Choroid plexus epithelial cell (primary cell): ENCODE results near the gene MYCBP2.
A peak's percentile ranks its signal among the peaks of the same experiment; 100 is the strongest.

Experiments used
- DNase-seq: peaks from one replicate; pipeline ENCODE4 v3.0.0-alpha.2; 2010; ENCODE audit warnings: low read depth
- H3K4me3 ChIP-seq: 2 replicates; pipeline ENCODE4 v1.5.1; 2011; ENCODE audit warnings: low read depth, mild to moderate bottlenecking, control low read depth, low read length, moderate library complexity
- CTCF ChIP-seq: conservative IDR thresholded peaks from 2 replicates; pipeline ENCODE4 v1.5.1; 2011; ENCODE audit warnings: low read depth, mild to moderate bottlenecking, control low read depth, inconsistent platforms, low read length, moderate library complexity

The MYCBP2 gene

GRCh38 chr13:77310579-77311279 is 16.2 kb downstream of the MYCBP2 start:
- H3K4me3 ChIP-seq, result no peak overlapping the region
- no peak for TF ChIP-seq CTCF
- DNase-seq, result peak; percentile 27

- TF ChIP-seq CTCF, result no peak
- DNase-seq, result peak; percentile 9
- no peak overlapping the region for H3K4me3 ChIP-seq
Measured at GRCh38 chr13:77310161-77310560, 16.7 kb downstream of the MYCBP2 start.

- no peak overlapping the region for H3K4me3 ChIP-seq
- no peak for TF ChIP-seq CTCF
- DNase-seq, result peak; percentile 65
Measured at GRCh38 chr13:77309254-77309653, 17.6 kb downstream of the MYCBP2 start.

DNA sequence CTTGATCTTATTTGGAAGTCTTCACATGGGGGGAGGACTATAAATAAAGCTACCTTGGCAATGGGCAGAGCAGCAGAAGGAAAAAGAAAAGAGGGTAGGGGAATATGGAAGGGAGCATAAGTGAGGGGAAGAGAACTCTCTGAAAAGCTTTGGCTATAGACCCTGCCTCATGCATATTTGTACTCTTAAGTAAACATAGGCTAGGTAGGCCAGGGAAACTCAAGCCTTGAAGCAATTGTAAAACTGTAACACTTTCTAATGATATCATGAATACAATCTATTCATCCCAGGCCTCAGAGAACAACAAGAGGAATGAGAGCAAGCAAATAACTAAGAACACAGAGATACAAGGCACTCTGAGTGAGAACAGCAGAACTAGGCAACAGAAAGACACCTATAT is 20.4 kb downstream of the MYCBP2 start:
- no peak overlapping the region for H3K4me3 ChIP-seq
- DNase-seq, result no peak
- TF ChIP-seq CTCF, result no peak

- peak; percentile 19 for DNase-seq
- no peak overlapping the region for H3K4me3 ChIP-seq
- TF ChIP-seq CTCF, result no peak
Measured at GRCh38 chr13:77305266-77305665, 21.6 kb downstream of the MYCBP2 start.

GRCh38 chr13:77300176-77301037 is 26.5 kb downstream of the MYCBP2 start:
- no peak overlapping the region for H3K4me3 ChIP-seq
- peak; percentile 89 for DNase-seq
- TF ChIP-seq CTCF, result no peak
